K562 (cell line): ENCODE results near the gene GALR3. TPM values are rescaled to one million over a fixed set of nuclear protein-coding genes. Genes with fewer than 3 reads are reported as not detected.

Experiments used
- FOXP4 ChIP-seq: sonication (generic); formaldehyde crosslinking; IDR thresholded peaks from 2 replicates; pipeline ENCODE4 v1.8.0; 2022; ENCODE audit warnings: mild to moderate bottlenecking, missing genetic modification reagents, borderline replicate concordance
- MGA ChIP-seq: fragments of 450-650 bp; IDR thresholded peaks from 2 replicates; pipeline ENCODE4 v1.6.1; 2016; ENCODE audit warnings: mild to moderate bottlenecking, moderate library complexity
- RUNX1 ChIP-seq: sonication (generic); IDR thresholded peaks from 2 replicates; pipeline ENCODE4 v1.6.1; 2016; ENCODE audit warnings: antibody characterized with exemption, low read depth
- TSHZ1 ChIP-seq: fragments of 250-450 bp; sonication (Bioruptor Pico); IDR thresholded peaks from 2 replicates; pipeline ENCODE4 v1.4.0; 2020; ENCODE audit warnings: mild to moderate bottlenecking, moderate library complexity
- polyA plus RNA-seq, 8 experiments: library from polyadenylated mRNA; depleted of rRNA in 4 of 8; stranded (reverse) in 5 of 8; unstranded in 3 of 8; fragments of >200 nt; fragmentation: Nextera tagmentation in 2 of 8; fragmentation: Illumina TruSeq in 1 of 8; extraction: Ambion mirVana in 2 of 8; extraction: Trizol in 1 of 8; gene quantifications; 2 replicates each; pipeline versions ENCODE4 v1.2.1 to v1.2.3, GENCODE V29; 2011 to 2014; ENCODE audit warnings: inconsistent platforms in 1 of 8, missing spikeins in 1 of 8
- total RNA-seq, 7 experiments: library from RNA; depleted of rRNA in 6 of 7; stranded (reverse); fragments of >200 nt in 6 of 7; fragmentation: Illumina TruSeq in 2 of 7; extraction: Trizol in 2 of 7; gene quantifications; 2 replicates each; pipeline versions ENCODE4 v1.2.1 to v1.2.3, GENCODE V29; 2011 to 2021; ENCODE audit warnings: low replicate concordance in 1 of 7

The GALR3 gene
- total and polyA plus RNA-seq, 9 of the 15 experiments (the other 6 are each of a cell fraction or from before 2014, with no cell fraction given): 0.13 TPM; not detected in 8

- TF ChIP-seq FOXP4 (0 out of 2 replicates have a peak, but pooled peaks have one; percentile 69), MGA (peak; percentile 94), RUNX1 (no peak), TSHZ1 (CRISPR knock-in tag) (no peak)
Observed at GRCh38 chr22:37797874-37798500, 25.2 kb upstream of the GALR3 start (continued).
